SJCRH30 (cell line): Measurements from ENCODE around the gene FOXA3. TPM values are rescaled to one million over a fixed set of nuclear protein-coding genes. Genes with fewer than 3 reads are reported as not detected.
A peak's percentile ranks its signal among the peaks of the same experiment; 100 is the strongest.
"Not testable (repeated sequence)": the region's sequence is repeated elsewhere in the genome, so short reads cannot be mapped to it uniquely, and the experiment has no call there.

Experiments used
- DNase-seq, 2 experiments: peaks; one replicate each; pipeline ENCODE4 v3.0.0-alpha.2; 2015 to 2020
- H3K27ac ChIP-seq: fragments of 250-450 bp; sonication (Bioruptor Pico); 2 replicates; pipeline ENCODE4 v1.5.1; 2020; ENCODE audit warnings: mild to moderate bottlenecking, moderate library complexity
- H3K27me3 ChIP-seq: fragments of 250-450 bp; sonication (Bioruptor Pico); 2 replicates; pipeline ENCODE4 v1.5.1; 2020; ENCODE audit warnings: mild to moderate bottlenecking, moderate library complexity
- H3K36me3 ChIP-seq: fragments of 250-450 bp; sonication (Bioruptor Pico); 2 replicates; pipeline ENCODE4 v1.5.1; 2020; ENCODE audit warnings: mild to moderate bottlenecking, moderate library complexity
- H3K4me1 ChIP-seq: fragments of 250-450 bp; sonication (Bioruptor Pico); 2 replicates; pipeline ENCODE4 v1.5.1; 2020; ENCODE audit warnings: mild to moderate bottlenecking, moderate library complexity
- H3K4me3 ChIP-seq: fragments of 250-450 bp; sonication (Bioruptor Pico); 2 replicates; pipeline ENCODE4 v1.5.1; 2020; ENCODE audit warnings: mild to moderate bottlenecking, moderate library complexity
- H3K9me3 ChIP-seq: fragments of 250-450 bp; sonication (Bioruptor Pico); replicated peaks from 2 replicates; pipeline ENCODE4 v1.5.1; 2020; ENCODE audit warnings: mild to moderate bottlenecking, moderate library complexity
- total RNA-seq: library from RNA; depleted of rRNA; stranded (reverse); fragments of >200 nt; shearing (Covaris generic); gene quantifications from 2 replicates; pipeline ENCODE4 v1.2.3, GENCODE V29; 2014

The FOXA3 gene
- total RNA-seq, 1 experiment from 2014 or later: 0.45 TPM

- Histone ChIP-seq H3K27ac (no peak overlapping the region), H3K4me1 (no peaks in the 10 kb centered on the region), H3K4me3 (no peak overlapping the region), H3K27me3 (no peaks in the 10 kb centered on the region), H3K36me3 (peaks cover 57% of the 10 kb centered on the region), H3K9me3 (no peaks in the 10 kb centered on the region)
- DNase-seq: no peak
These were observed 9.9 kb upstream of the FOXA3 start for GRCh38 chr19:45854167-45854778.

GRCh38 chr19:45860359-45861259 is 3.5 kb upstream of the FOXA3 start:
- H3K9me3 ChIP-seq: no peaks in the 10 kb centered on the region
- no peak overlapping the region for H3K4me3 ChIP-seq
- peaks cover 16% of the 10 kb centered on the region for H3K27me3 ChIP-seq
- H3K27ac ChIP-seq: no peak overlapping the region
- DNase-seq: no peak
- peaks cover 22% of the 10 kb centered on the region for H3K36me3 ChIP-seq
- H3K4me1 ChIP-seq: no peaks in the 10 kb centered on the region; the same call in 1 of the 2 replicates

GRCh38 chr19:45862271-45862563 is 1.9 kb upstream of the FOXA3 start:
- DNase-seq: no peak
- no peaks in the 10 kb centered on the region for H3K9me3 ChIP-seq

GRCh38 chr19:45862564-45863334 is 1.4 kb upstream of the FOXA3 start, which contains the start of gene SYMPK:
SYMPK (minus strand) TSS chr19:45863147; CDS start chr19:45854495, 8,652 bp downstream.
- H3K4me1 ChIP-seq: no peaks in the 10 kb centered on the region; the same call in 1 of the 2 replicates

More at GRCh38 chr19:45862271-45862563, 1.9 kb upstream of the FOXA3 start:
- Histone ChIP-seq H3K4me3 (peak overlapping the region; percentile 87), H3K4me1 (no peaks in the 10 kb centered on the region; the same call in 1 of the 2 replicates), H3K27ac (peak overlapping the region; percentile 74), H3K36me3 (peaks cover 21% of the 10 kb centered on the region), H3K27me3 (peaks cover 20% of the 10 kb centered on the region)

GRCh38 chr19:45863335-45863839 is 739 bp upstream of the FOXA3 start:
- Histone ChIP-seq H3K27ac (no peak overlapping the region), H3K4me3 (peak overlapping the region; percentile 87), H3K27me3 (peaks cover 20% of the 10 kb centered on the region), H3K36me3 (peaks cover 18% of the 10 kb centered on the region), H3K4me1 (no peaks in the 10 kb centered on the region; the same call in 1 of the 2 replicates), H3K9me3 (no peaks in the 10 kb centered on the region)
- DNase-seq: no peak

More at GRCh38 chr19:45862564-45863334, 1.4 kb upstream of the FOXA3 start, which contains the start of gene SYMPK:
- peaks cover 21% of the 10 kb centered on the region for H3K36me3 ChIP-seq
- peaks cover 20% of the 10 kb centered on the region for H3K27me3 ChIP-seq
- peak within 1 kb of the TSS; percentile 74 for H3K27ac ChIP-seq
- peak; percentile 99 for DNase-seq
- H3K9me3 ChIP-seq: no peaks in the 10 kb centered on the region
- peak within 1 kb of the TSS; percentile 87 for H3K4me3 ChIP-seq

GRCh38 chr19:45864629-45865082 is 530 bp downstream of the FOXA3 start:
- Histone ChIP-seq H3K9me3 (no peaks in the 10 kb centered on the region), H3K27me3 (peaks cover 20% of the 10 kb centered on the region), H3K4me3 (no peak overlapping the region; the same call in 1 of the 2 replicates), H3K36me3 (peaks cover 8% of the 10 kb centered on the region), H3K27ac (no peak overlapping the region), H3K4me1 (no peaks in the 10 kb centered on the region; the same call in 1 of the 2 replicates)
- DNase-seq: no peak

GRCh38 chr19:45865269-45865948 is 1.3 kb downstream of the FOXA3 start:
- peaks cover 20% of the 10 kb centered on the region for H3K27me3 ChIP-seq
- no peaks in the 10 kb centered on the region for H3K9me3 ChIP-seq
- peaks cover 8% of the 10 kb centered on the region for H3K36me3 ChIP-seq
- no peak overlapping the region for H3K27ac ChIP-seq
- DNase-seq: no peak
- H3K4me3 ChIP-seq: no peak overlapping the region
- H3K4me1 ChIP-seq: no peaks in the 10 kb centered on the region; the same call in 1 of the 2 replicates

- Histone ChIP-seq H3K4me3 (no peak overlapping the region), H3K27me3 (peaks cover 20% of the 10 kb centered on the region), H3K36me3 (no peaks in the 10 kb centered on the region), H3K4me1 (no peaks in the 10 kb centered on the region), H3K9me3 (no peaks in the 10 kb centered on the region), H3K27ac (no peak overlapping the region)
- DNase-seq: no peak
These were observed 2.5 kb downstream of the FOXA3 start for GRCh38 chr19:45866400-45867176.

GRCh38 chr19:45867241-45867640 is 3.1 kb downstream of the FOXA3 start:
- not testable (repeated sequence) for DNase-seq, H3K27ac ChIP-seq, H3K9me3 ChIP-seq, H3K4me3 ChIP-seq, H3K4me1 ChIP-seq, H3K36me3 ChIP-seq
- peaks cover 20% of the 10 kb centered on the region for H3K27me3 ChIP-seq

GRCh38 chr19:45870798-45871197 is 6.7 kb downstream of the FOXA3 start:
- Histone ChIP-seq H3K27ac (no peak overlapping the region), H3K4me1 (no peaks in the 10 kb centered on the region), H3K4me3 (no peak overlapping the region), H3K9me3 (no peaks in the 10 kb centered on the region), H3K27me3 (peaks cover 4% of the 10 kb centered on the region; the same call in 1 of the 2 replicates), H3K36me3 (no peaks in the 10 kb centered on the region)
- no peak for DNase-seq

- Histone ChIP-seq H3K27ac (no peak overlapping the region), H3K27me3 (no peaks in the 10 kb centered on the region; the same call in 1 of the 2 replicates), H3K36me3 (no peaks in the 10 kb centered on the region), H3K4me1 (peaks cover 7% of the 10 kb centered on the region; the same call in 1 of the 2 replicates), H3K4me3 (no peak overlapping the region), H3K9me3 (no peaks in the 10 kb centered on the region)
- no peak for DNase-seq
These were observed 8.2 kb downstream of the FOXA3 start for GRCh38 chr19:45872095-45872919.

- no peak overlapping the region for H3K27ac ChIP-seq
- H3K4me3 ChIP-seq: no peak overlapping the region
- no peaks in the 10 kb centered on the region for H3K27me3 ChIP-seq
- no peaks in the 10 kb centered on the region for H3K36me3 ChIP-seq
- no peaks in the 10 kb centered on the region for H3K9me3 ChIP-seq
- peaks cover 7% of the 10 kb centered on the region; the same call in 1 of the 2 replicates for H3K4me1 ChIP-seq
- no peak for DNase-seq
These were observed 9.2 kb downstream of the FOXA3 start for GRCh38 chr19:45873219-45873772.
